Heart left ventricle (tissue), 13 donors: ENCODE results near the gene WFDC1.

Experiments used
- POLR2A ChIP-seq, 2 donors: fragments of 450-650 bp; IDR thresholded peaks; one replicate each; pipeline ENCODE4 v1.6.1; 2017; ENCODE audit warnings: antibody characterized with exemption in 2 of 2, mild to moderate bottlenecking in 2 of 2, moderate library complexity in 2 of 2
- TF ChIP-seq, protein P1 (sequence below), 12 donors: fragments of 200-600 bp; sonication (generic) in 4 of 12; IDR thresholded peaks; one replicate each; pipeline versions ENCODE4 v1.5.0 to v1.8.0; 2018 to 2022; ENCODE audit warnings: antibody characterized with exemption in 12 of 12, mild to moderate bottlenecking in 5 of 12
- donor health status: ischemic (EF 13 %, LVEDD 7.1; RV severe dilation, severe dysfunction).
- donor health status: DM: no; HTN: yes; CAD: no.
- donor health status: DM: no; HTN: no; CAD: no.
- donor health status: ischemic (EF 25% LVEDD 6.9; RV normal size, moderate dysfunction).
- donor health status: ischemic (EF 25% LVEDD 5.7; RV mildly dilated, moderate dysfunction).
- donor health status: ischemic (EF 35%, LVEDD 5.7; RV mildly dilated, moderate dysfunction).
- donor health status: nonischemic (EF 11% LVEDD 7.7; RV severe dilation, severe dysfunction).
- donor health status: DM: yes; HTN: yes; CAD: no.
- donor health status: PGD.
- donor health status: ischemic (EF 29% LVEDD 5.4; RV normal size, mild dysfunction).
- donor health status: nonischemic (EF 23%, LVEDD 6.1; RV moderate dilation, normal function).

DNA sequence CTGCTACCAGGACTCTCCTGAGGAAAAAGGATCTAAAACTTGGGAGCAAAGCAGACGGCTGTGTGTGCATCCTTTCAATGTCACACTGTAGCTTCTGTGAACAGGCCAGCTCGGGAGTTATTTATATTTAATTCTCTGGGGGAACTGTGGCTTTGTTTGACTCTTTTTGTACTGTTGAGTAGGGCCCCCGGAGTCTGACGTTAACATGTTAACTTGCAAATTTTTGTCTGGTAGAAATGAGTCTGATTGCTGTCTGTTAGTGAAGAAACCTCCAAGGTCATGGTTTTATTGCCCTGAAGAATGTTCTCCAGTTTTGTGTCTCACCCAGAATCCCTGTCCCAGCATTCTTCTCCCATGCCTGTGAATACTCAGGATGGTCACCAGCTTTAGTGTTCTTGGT lies 40.6 kb upstream of the WFDC1 start:
- TF ChIP-seq, protein P1, sequence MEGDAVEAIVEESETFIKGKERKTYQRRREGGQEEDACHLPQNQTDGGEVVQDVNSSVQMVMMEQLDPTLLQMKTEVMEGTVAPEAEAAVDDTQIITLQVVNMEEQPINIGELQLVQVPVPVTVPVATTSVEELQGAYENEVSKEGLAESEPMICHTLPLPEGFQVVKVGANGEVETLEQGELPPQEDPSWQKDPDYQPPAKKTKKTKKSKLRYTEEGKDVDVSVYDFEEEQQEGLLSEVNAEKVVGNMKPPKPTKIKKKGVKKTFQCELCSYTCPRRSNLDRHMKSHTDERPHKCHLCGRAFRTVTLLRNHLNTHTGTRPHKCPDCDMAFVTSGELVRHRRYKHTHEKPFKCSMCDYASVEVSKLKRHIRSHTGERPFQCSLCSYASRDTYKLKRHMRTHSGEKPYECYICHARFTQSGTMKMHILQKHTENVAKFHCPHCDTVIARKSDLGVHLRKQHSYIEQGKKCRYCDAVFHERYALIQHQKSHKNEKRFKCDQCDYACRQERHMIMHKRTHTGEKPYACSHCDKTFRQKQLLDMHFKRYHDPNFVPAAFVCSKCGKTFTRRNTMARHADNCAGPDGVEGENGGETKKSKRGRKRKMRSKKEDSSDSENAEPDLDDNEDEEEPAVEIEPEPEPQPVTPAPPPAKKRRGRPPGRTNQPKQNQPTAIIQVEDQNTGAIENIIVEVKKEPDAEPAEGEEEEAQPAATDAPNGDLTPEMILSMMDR (IDR thresholded peaks at IDR 0.05): no peak
- no peak for TF ChIP-seq POLR2A (IDR thresholded peaks at IDR 0.05)
